HG03342 (cell line): ENCODE measurements around the gene FBRS.
"Not testable (repeated sequence)": the region's sequence is repeated elsewhere in the genome, so short reads cannot be mapped to it uniquely, and the experiment has no call there.

ENCODE experiments used
- ATAC-seq: cut with Tn5 transposase; IDR thresholded peaks from one replicate; pipeline ENCODE4 v1.9.1; 2021; ENCODE audit warnings: mild to moderate bottlenecking, moderate library complexity; ENCODE audit not compliant: unreplicated experiment

The FBRS gene

GRCh38 chr16:30663038-30663437, 4.8 kb downstream of the FBRS start:
- no peak for ATAC-seq

GRCh38 chr16:30663820-30664219, 5.6 kb downstream of the FBRS start:
- ATAC-seq: no peak

- ATAC-seq: no peak
These were observed 6.4 kb downstream of the FBRS start for GRCh38 chr16:30664616-30665109.

GRCh38 chr16:30665155-30665829, 7.1 kb downstream of the FBRS start:
- no peak for ATAC-seq

GRCh38 chr16:30665830-30666190, 7.6 kb downstream of the FBRS start:
- ATAC-seq: no peak

GRCh38 chr16:30666681-30667080, 8.4 kb downstream of the FBRS start:
- ATAC-seq: no peak

GRCh38 chr16:30667361-30667905, 9.2 kb downstream of the FBRS start:
- ATAC-seq: no peak

GRCh38 chr16:30668393-30668792, 10.2 kb downstream of the FBRS start:
- no peak for ATAC-seq

GRCh38 chr16:30669026-30669902, 11.0 kb downstream of the FBRS start:
- no peak for ATAC-seq

GRCh38 chr16:30669903-30670824, 11.9 kb downstream of the FBRS start:
- no peak for ATAC-seq

GRCh38 chr16:30675143-30675542, 16.9 kb downstream of the FBRS start:
- no peak for ATAC-seq

GRCh38 chr16:30677931-30678585, 19.8 kb downstream of the FBRS start:
- ATAC-seq: no peak

GRCh38 chr16:30678586-30678970, 20.3 kb downstream of the FBRS start:
- ATAC-seq: no peak

- no peak for ATAC-seq
These were observed 22.1 kb downstream of the FBRS start for GRCh38 chr16:30680326-30680725.

- ATAC-seq: no peak
These were observed 30.5 kb downstream of the FBRS start for GRCh38 chr16:30688701-30689100.

GRCh38 chr16:30691907-30692306, 33.7 kb downstream of the FBRS start:
- ATAC-seq: no peak

GRCh38 chr16:30692396-30693064, 34.3 kb downstream of the FBRS start:
- no peak for ATAC-seq

GRCh38 chr16:30694926-30695693, 36.9 kb downstream of the FBRS start:
- ATAC-seq: no peak

GRCh38 chr16:30696646-30697045, 38.4 kb downstream of the FBRS start:
- ATAC-seq: not testable (repeated sequence)
